Spinal cord (tissue), 10 donors: Measurements from ENCODE around the gene GJC1. TPM values are rescaled to one million over a fixed set of nuclear protein-coding genes. Genes with fewer than 3 reads are reported as not detected.
"Not testable (repeated sequence)": the region's sequence is repeated elsewhere in the genome, so short reads cannot be mapped to it uniquely, and the experiment has no call there.

Experiments used
- DNase-seq, 6 donors: peaks; one replicate each; pipeline versions ENCODE4 v3.0.0 to v3.0.0-alpha.2; 2013 to 2015; ENCODE audit warnings: low spot score in 6 of 6, low read depth in 4 of 6
- H3K27ac ChIP-seq: one replicate; pipeline ENCODE4 v1.5.1; 2013; ENCODE audit warnings: low read depth, low read length, control low read depth
- H3K27me3 ChIP-seq: one replicate; pipeline ENCODE4 v1.6.1; 2013; ENCODE audit warnings: low read length; ENCODE audit not compliant: control insufficient read depth, insufficient read depth
- H3K36me3 ChIP-seq: one replicate; pipeline ENCODE4 v1.6.1; 2013; ENCODE audit warnings: low read length; ENCODE audit not compliant: control insufficient read depth, insufficient read depth
- H3K4me1 ChIP-seq: one replicate; pipeline ENCODE4 v1.6.1; 2013; ENCODE audit warnings: low read length; ENCODE audit not compliant: control insufficient read depth, insufficient read depth
- H3K4me3 ChIP-seq: one replicate; pipeline ENCODE4 v1.5.1; 2013; ENCODE audit warnings: low read depth, low read length, control low read depth
- H3K9me3 ChIP-seq: one replicate; pipeline ENCODE4 v1.6.1; 2013; ENCODE audit warnings: low read length; ENCODE audit not compliant: control insufficient read depth, insufficient read depth
- WGBS: methylation state at CpG from one replicate; pipeline ENCODE4 v1.1.5; 2013; ENCODE audit warnings: missing lambda C conversion rate; ENCODE audit not compliant: insufficient coverage; 5-methylcytosine and 5-hydroxymethylcytosine counted together
- polyA plus RNA-seq, 2 donors: library from polyadenylated mRNA; unstranded; fragments of 120-200 nt; gene quantifications; one replicate each; pipeline ENCODE4 v1.2.1, GENCODE V29; 2013; ENCODE audit not compliant: insufficient read length in 2 of 2
- total RNA-seq, 2 donors: library from RNA; depleted of rRNA in 1 of 2; stranded (reverse); fragments of 120-200 nt in 1 of 2; fragments of >200 nt in 1 of 2; gene quantifications; one replicate each; pipeline versions ENCODE4 v1.2.3 to v1.2.4, GENCODE V29; 2013 to 2014
- donor health status: healthy.

The GJC1 gene
- total and polyA plus RNA-seq, 4 donors: 17.9 to 24.3 (median 20.0) TPM

DNA sequence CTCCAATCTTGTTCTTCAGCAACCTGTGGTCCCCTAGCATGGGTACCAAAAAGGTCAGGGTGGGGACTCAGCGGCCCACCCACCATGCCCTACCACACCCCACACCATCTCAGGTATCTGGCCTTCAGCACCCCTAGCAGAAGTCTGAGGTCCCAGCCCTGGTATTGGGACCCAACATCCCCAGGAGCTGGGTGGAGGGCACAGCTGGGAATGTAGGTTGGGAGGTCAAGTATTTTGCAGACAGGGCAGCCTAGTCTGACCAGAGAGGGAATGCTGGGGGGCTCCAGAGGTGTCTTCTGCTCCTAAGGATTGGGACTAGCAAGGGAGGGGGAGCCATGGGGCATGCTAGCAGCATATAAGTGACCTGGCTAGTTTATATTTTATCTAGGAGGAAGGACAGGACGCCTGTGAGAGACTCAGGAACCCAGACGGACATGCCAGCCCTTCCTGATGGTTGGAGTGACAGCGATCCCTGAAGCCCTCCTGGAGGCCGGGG, 72.1 kb downstream of the GJC1 start:
- H3K36me3 ChIP-seq: peaks cover 4% of the 10 kb centered on the region
- peaks cover 8% of the 10 kb centered on the region for H3K27me3 ChIP-seq
- no peak overlapping the region for H3K27ac ChIP-seq
- peaks cover 31% of the 10 kb centered on the region for H3K4me1 ChIP-seq
- 27% methylated on average over 4 of the region's 5 CpGs for WGBS
- peak overlapping the region; percentile 37 for H3K4me3 ChIP-seq
- no peaks in the 10 kb centered on the region for H3K9me3 ChIP-seq
- DNase-seq: no peak

- 76% methylated on average over 6 of the region's 10 CpGs for WGBS
- peaks cover 4% of the 10 kb centered on the region for H3K36me3 ChIP-seq
- peaks cover 31% of the 10 kb centered on the region for H3K4me1 ChIP-seq
- no peaks in the 10 kb centered on the region for H3K9me3 ChIP-seq
- no peak overlapping the region for H3K27ac ChIP-seq
- no peak for DNase-seq
- H3K4me3 ChIP-seq: no peak overlapping the region
- H3K27me3 ChIP-seq: peaks cover 8% of the 10 kb centered on the region
These were observed 72.8 kb downstream of the GJC1 start for GRCh38 chr17:44757045-44757917.

DNA sequence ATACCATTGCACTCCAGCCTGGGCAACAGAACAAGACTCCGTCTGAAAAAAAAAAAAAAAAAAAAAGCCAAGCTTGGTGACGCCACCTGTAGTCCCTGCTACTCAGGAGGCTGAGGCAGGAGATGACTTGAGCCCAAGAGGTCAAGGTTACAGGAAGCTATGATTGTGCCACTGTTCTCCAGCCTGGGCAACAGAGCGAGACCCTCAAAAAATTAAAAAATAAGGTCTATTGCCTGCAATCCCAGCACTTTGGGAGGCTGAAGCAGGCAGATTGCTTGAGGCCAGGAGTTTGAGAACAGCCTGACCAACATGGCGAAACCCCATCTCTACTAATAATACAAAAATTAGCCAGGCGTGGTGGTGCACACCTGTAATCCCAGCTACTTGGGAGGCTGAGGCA, 74.9 kb downstream of the GJC1 start:
- not testable (repeated sequence) for H3K4me3 ChIP-seq, H3K9me3 ChIP-seq, H3K27ac ChIP-seq, H3K27me3 ChIP-seq, DNase-seq
- H3K4me1 ChIP-seq: peaks cover 23% of the 10 kb centered on the region
- WGBS: 92% methylated on average over 2 of the region's 5 CpGs
- peaks cover 19% of the 10 kb centered on the region for H3K36me3 ChIP-seq

- 77% methylated on average over 7 of the region's 7 CpGs for WGBS
- peaks cover 27% of the 10 kb centered on the region for H3K36me3 ChIP-seq
- peaks cover 21% of the 10 kb centered on the region for H3K4me1 ChIP-seq
- peaks cover 1% of the 10 kb centered on the region for H3K27me3 ChIP-seq
- DNase-seq: no peak
- no peak overlapping the region for H3K4me3 ChIP-seq
- H3K27ac ChIP-seq: no peak overlapping the region
- no peaks in the 10 kb centered on the region for H3K9me3 ChIP-seq
These were observed 75.8 kb downstream of the GJC1 start for GRCh38 chr17:44754276-44754675.

GRCh38 chr17:44752953-44753861, 76.9 kb downstream of the GJC1 start:
- Histone ChIP-seq H3K4me3 (no peak overlapping the region), H3K9me3 (no peaks in the 10 kb centered on the region), H3K27ac (no peak overlapping the region), H3K4me1 (peaks cover 16% of the 10 kb centered on the region), H3K27me3 (no peaks in the 10 kb centered on the region), H3K36me3 (peaks cover 38% of the 10 kb centered on the region)
- DNase-seq: no peak
- 93% methylated on average over 13 of the region's 17 CpGs for WGBS

DNA sequence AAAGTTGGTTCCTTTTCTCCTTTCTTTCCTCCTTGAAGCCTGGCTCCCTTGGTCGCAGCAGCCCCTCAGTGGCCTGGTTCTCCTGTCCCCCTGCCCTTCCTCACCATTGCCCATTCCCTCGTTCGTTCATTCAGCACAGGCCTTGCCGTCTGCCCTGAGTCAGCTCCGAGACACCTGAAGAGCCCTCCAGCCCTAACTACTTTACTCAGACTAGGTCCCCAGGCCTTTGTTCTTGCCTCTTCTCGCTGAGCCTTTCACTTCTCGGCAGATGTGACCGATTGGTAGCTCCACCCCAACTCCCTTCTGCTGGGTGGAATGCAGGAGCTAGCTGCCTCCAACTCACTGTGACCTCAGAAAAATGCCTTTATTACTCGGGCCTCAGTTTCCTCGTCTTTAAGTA, 78.3 kb downstream of the GJC1 start:
- Histone ChIP-seq H3K36me3 (peaks cover 51% of the 10 kb centered on the region), H3K4me1 (peaks cover 11% of the 10 kb centered on the region), H3K4me3 (no peak overlapping the region), H3K27me3 (no peaks in the 10 kb centered on the region), H3K27ac (no peak overlapping the region), H3K9me3 (no peaks in the 10 kb centered on the region)
- no peak for DNase-seq
- WGBS: 77% methylated on average over 9 of the region's 10 CpGs

GRCh38 chr17:44751331-44751730, 78.8 kb downstream of the GJC1 start:
- peaks cover 11% of the 10 kb centered on the region for H3K4me1 ChIP-seq
- H3K27ac ChIP-seq: no peak overlapping the region
- no peak overlapping the region for H3K4me3 ChIP-seq
- no peaks in the 10 kb centered on the region for H3K27me3 ChIP-seq
- H3K9me3 ChIP-seq: no peaks in the 10 kb centered on the region
- 94% methylated on average over 7 of the region's 7 CpGs for WGBS
- DNase-seq: no peak
- peaks cover 52% of the 10 kb centered on the region for H3K36me3 ChIP-seq

DNA sequence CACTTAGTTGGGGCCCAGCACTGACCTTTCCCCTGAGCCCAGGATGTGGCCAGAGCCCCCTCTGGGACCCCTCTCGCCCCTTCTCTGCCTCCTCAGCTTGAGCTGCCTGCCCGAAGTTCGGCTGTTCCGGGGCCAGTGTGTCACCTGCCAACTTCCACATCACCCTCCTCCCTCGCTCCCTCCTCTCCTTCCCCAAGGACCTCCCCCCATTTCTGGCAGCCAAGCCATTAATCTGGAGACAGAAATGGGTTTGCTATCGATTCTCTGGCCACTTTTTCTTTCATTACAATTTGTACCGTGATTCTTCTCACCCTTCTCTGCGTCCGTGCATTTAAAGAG, 80.1 kb downstream of the GJC1 start:
- H3K27ac ChIP-seq: peak overlapping the region; percentile 33
- H3K4me3 ChIP-seq: no peak overlapping the region
- no peaks in the 10 kb centered on the region for H3K9me3 ChIP-seq
- peaks cover 52% of the 10 kb centered on the region for H3K36me3 ChIP-seq
- H3K27me3 ChIP-seq: no peaks in the 10 kb centered on the region
- DNase-seq: peak in 1 of 6 donors; percentile 34
- 64% methylated on average over 5 of the region's 9 CpGs for WGBS
- H3K4me1 ChIP-seq: peaks cover 11% of the 10 kb centered on the region

DNA sequence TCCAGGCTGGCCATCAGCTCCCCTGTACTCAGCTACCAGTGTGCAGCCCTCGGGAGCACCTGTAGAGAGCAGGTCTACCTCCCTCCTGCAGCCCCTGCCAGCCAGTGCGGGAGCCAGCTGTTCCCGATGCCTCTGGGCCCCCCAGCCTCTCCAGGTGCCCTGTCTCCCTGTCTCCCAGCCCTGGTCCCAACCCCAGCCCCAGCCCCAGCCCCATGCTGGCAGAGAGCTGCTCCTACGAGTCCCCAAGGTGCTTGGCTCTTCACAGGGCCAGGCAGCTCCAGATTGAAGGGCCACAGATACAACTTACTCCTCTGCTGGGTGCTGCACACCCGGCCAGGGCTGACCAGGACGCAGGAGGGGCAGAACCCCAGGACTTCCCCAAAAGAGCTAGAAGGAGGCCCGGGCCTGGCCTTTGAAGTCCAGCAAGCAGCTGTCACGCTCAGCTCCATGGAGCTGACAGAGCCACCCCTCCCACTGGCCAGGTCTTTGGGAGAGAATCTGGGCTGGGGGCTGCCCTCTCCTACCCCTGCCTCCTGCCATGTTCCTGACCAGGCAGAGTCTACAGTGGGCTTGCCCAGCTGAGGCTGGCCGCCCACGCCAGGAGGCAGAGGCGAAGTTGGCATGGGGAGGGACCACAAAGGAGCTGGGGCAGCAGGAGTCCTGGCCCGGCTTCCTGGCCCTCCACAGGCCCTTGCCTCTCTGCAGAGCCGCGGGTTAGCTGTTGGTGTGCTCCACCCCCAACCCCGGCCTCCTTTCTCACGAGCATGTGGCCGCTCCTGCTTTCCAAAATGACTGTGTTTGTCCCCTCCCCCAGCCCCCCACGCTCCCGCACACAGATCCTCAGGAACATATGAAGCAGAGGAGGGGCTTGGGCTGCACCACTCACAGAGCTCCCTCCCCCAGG, 80.8 kb downstream of the GJC1 start:
- Histone ChIP-seq H3K4me3 (no peak overlapping the region), H3K27ac (peak overlapping the region; percentile 33)
- DNase-seq: no peak

More for the DNA sequence above, 80.8 kb downstream of the GJC1 start:
- Histone ChIP-seq H3K36me3 (peaks cover 52% of the 10 kb centered on the region), H3K4me1 (peaks cover 11% of the 10 kb centered on the region), H3K9me3 (no peaks in the 10 kb centered on the region), H3K27me3 (no peaks in the 10 kb centered on the region)
- 58% methylated on average over 19 of the region's 19 CpGs for WGBS
